ENCODE data around the gene NIPBL. TPM values are rescaled to one million over a fixed set of nuclear protein-coding genes. Genes with fewer than 3 reads are reported as not detected.

NIPBL gene
- total and polyA plus RNA-seq, 2 of the 13 experiments (the other 11 are each of a cell fraction or from before 2014, with no cell fraction given): 12.3 to 32.3 TPM

GRCh38 chr5:36887532-36887931, 11.0 kb downstream of the NIPBL start:
- CTCF ChIA-PET (ENCODE audit: low intra/inter-chr PET ratio, low total read pairs): interaction anchor here (0.6 kb wide), 1 partner anchor 225 kb away, joined by 3 read pairs; no protein-coding TSS in a partner anchor
- POLR2A ChIA-PET: no interaction called here

More at GRCh38 chr5:36887532-36887931, 11.0 kb downstream of the NIPBL start:
- peaks cover 20% of the 10 kb centered on the region for H3K4me1 ChIP-seq (ENCODE audit: insufficient read depth, low read length)
- H3K36me3 ChIP-seq (replicated peaks in 1 of 2; ENCODE audit: control insufficient read depth in 1 of 2, insufficient read depth in 2 of 2, low read length in 2 of 2): peaks cover 0 to 6% of the 10 kb centered on the region in 2 experiments; a peak in 3 of 5 replicates
- in situ Hi-C loops (cut with HindIII; ENCODE audit: extremely low pct_ligation_motif_present, low pct_unique_long_range_greater_than_20kb): no loop called here
- peaks cover 48% of the 10 kb centered on the region for H4K20me1 ChIP-seq (ENCODE audit: insufficient read depth, low read length)
- no peaks in the 10 kb centered on the region for H3K27me3 ChIP-seq (ENCODE audit: control insufficient read depth in 1 of 2, insufficient read depth in 2 of 2, low read length in 2 of 2)
- TF ChIP-seq MTA1 (CRISPR knock-in tag; IDR thresholded peaks at IDR 0.05; ENCODE audit: borderline replicate concordance): no peak
- TF ChIP-seq, protein P1, sequence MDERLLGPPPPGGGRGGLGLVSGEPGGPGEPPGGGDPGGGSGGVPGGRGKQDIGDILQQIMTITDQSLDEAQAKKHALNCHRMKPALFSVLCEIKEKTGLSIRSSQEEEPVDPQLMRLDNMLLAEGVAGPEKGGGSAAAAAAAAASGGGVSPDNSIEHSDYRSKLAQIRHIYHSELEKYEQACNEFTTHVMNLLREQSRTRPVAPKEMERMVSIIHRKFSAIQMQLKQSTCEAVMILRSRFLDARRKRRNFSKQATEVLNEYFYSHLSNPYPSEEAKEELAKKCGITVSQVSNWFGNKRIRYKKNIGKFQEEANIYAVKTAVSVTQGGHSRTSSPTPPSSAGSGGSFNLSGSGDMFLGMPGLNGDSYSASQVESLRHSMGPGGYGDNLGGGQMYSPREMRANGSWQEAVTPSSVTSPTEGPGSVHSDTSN (CRISPR knock-in tag; IDR thresholded peaks at IDR 0.05): no peak
- TF ChIP-seq, protein P2, sequence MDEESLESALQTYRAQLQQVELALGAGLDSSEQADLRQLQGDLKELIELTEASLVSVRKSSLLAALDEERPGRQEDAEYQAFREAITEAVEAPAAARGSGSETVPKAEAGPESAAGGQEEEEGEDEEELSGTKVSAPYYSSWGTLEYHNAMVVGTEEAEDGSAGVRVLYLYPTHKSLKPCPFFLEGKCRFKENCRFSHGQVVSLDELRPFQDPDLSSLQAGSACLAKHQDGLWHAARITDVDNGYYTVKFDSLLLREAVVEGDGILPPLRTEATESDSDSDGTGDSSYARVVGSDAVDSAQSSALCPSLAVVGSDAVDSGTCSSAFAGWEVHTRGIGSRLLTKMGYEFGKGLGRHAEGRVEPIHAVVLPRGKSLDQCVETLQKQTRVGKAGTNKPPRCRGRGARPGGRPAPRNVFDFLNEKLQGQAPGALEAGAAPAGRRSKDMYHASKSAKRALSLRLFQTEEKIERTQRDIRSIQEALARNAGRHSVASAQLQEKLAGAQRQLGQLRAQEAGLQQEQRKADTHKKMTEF (CRISPR knock-in tag; IDR thresholded peaks at IDR 0.05): no peak
- no peak for TF ChIP-seq ZNF18 (CRISPR knock-in tag; IDR thresholded peaks at IDR 0.05; ENCODE audit: insufficient replicate concordance)
- TF ChIP-seq POGZ (CRISPR knock-in tag; IDR thresholded peaks at IDR 0.05): no peak
- TF ChIP-seq TFE3 (CRISPR knock-in tag; IDR thresholded peaks at IDR 0.05): no peak
- TF ChIP-seq EED (CRISPR knock-in tag; IDR thresholded peaks at IDR 0.05): no peak
- TF ChIP-seq ZFP1 (CRISPR knock-in tag; IDR thresholded peaks at IDR 0.05): no peak
- TF ChIP-seq ZNF883 (CRISPR knock-in tag; IDR thresholded peaks at IDR 0.05; ENCODE audit: not compliant biosample characterization): no peak
- no peak for TF ChIP-seq PLRG1 (conservative IDR thresholded peaks at IDR 0.05)
- no peak for TF ChIP-seq RFXAP (CRISPR knock-in tag; IDR thresholded peaks at IDR 0.05; ENCODE audit: borderline replicate concordance)
- no peak overlapping the region for H3K4me3 ChIP-seq (replicated peaks in 1 of 3; ENCODE audit: insufficient read depth in 1 of 3, low read depth in 2 of 3, low read length in 3 of 3)
- DNase-seq (ENCODE audit: low spot score) (no peak), FAIRE-seq (no peak), ATAC-seq (no peak)
- no peaks in the 10 kb centered on the region for H3K9me3 ChIP-seq (ENCODE audit: low read length)
- no TSS peak for BruUV-seq (replicated peaks)
- intact Hi-C loops (cut with micrococcal nuclease; ENCODE audit: unreplicated experiment): no loop called here
- no peak overlapping the region for H3K9ac ChIP-seq (ENCODE audit: insufficient read depth, low read depth, low read length)
- no peak overlapping the region for H3K4me2 ChIP-seq (ENCODE audit: low read depth, low read length)
- peaks cover 94% of the 10 kb centered on the region for H3K79me2 ChIP-seq (ENCODE audit: insufficient read depth, low read length)
- no peak overlapping the region for H3K27ac ChIP-seq (ENCODE audit: extremely low read length, insufficient read depth, low read length)
- no peak overlapping the region for H2AFZ ChIP-seq (ENCODE audit: low read length)

Data from HepG2 (cell line).